Suprapubic skin (tissue), 4 donors: ENCODE results near the gene SYNJ2BP. TPM values are rescaled to one million over a fixed set of nuclear protein-coding genes. Genes with fewer than 3 reads are reported as not detected.
"Not testable (repeated sequence)": the region's sequence is repeated elsewhere in the genome, so short reads cannot be mapped to it uniquely, and the experiment has no call there.

Experiments used
- DNase-seq, 2 donors: peaks; one replicate each; pipeline ENCODE4 v3.0.0-alpha.2; 2019; ENCODE audit warnings: low spot score in 2 of 2
- H3K27ac ChIP-seq: fragments of 200-600 bp; sonication (generic); one replicate; pipeline ENCODE4 v1.5.1; 2019
- H3K27me3 ChIP-seq: fragments of 200-600 bp; sonication (generic); one replicate; pipeline ENCODE4 v1.5.1; 2019
- H3K36me3 ChIP-seq: fragments of 200-600 bp; sonication (generic); one replicate; pipeline ENCODE4 v1.5.1; 2019
- H3K4me1 ChIP-seq: fragments of 200-600 bp; sonication (generic); one replicate; pipeline ENCODE4 v1.5.1; 2019
- H3K4me3 ChIP-seq: fragments of 200-600 bp; sonication (generic); one replicate; pipeline ENCODE4 v1.5.1; 2019; ENCODE audit warnings: mild to moderate bottlenecking
- H3K9me3 ChIP-seq: fragments of 200-600 bp; sonication (generic); one replicate; pipeline ENCODE4 v1.5.1; 2019
- CTCF ChIP-seq, 2 donors: fragments of 200-600 bp in 1 of 2; fragments of 450-650 bp in 1 of 2; sonication (generic) in 1 of 2; IDR thresholded peaks; one replicate each; pipeline ENCODE4 v1.5.1; 2016 to 2019; ENCODE audit warnings: antibody characterized with exemption in 2 of 2, mild to moderate bottlenecking in 1 of 2, moderate library complexity in 1 of 2
- EP300 ChIP-seq: sonication (generic); formaldehyde crosslinking; IDR thresholded peaks from one replicate; pipeline ENCODE4 v1.6.1; 2017; ENCODE audit warnings: antibody characterized with exemption
- POLR2A ChIP-seq, 2 donors: fragments of 450-650 bp; IDR thresholded peaks; one replicate each; pipeline ENCODE4 v1.6.1; 2017; ENCODE audit warnings: antibody characterized with exemption in 2 of 2, mild to moderate bottlenecking in 2 of 2, moderate library complexity in 2 of 2
- POLR2AphosphoS5 ChIP-seq, 3 donors: sonication (generic); formaldehyde crosslinking; IDR thresholded peaks; one replicate each; pipeline ENCODE4 v1.6.1; 2017; ENCODE audit warnings: antibody characterized with exemption in 3 of 3
- WGBS: methylation state at CpG from one replicate; pipeline ENCODE4 v1.1.5; 2018; 5-methylcytosine and 5-hydroxymethylcytosine counted together
- total RNA-seq, 4 donors: library from RNA; depleted of rRNA; stranded (reverse); fragments of >200 nt; gene quantifications; one replicate each; pipeline ENCODE4 v1.1.0, GENCODE V29; 2016

Gene SYNJ2BP
- total RNA-seq, 4 donors from 2014 or later, result 10.1 to 25.9 (median 14.9) TPM

GRCh38 chr14:70441641-70442040, 24.8 kb upstream of the SYNJ2BP start:
- Histone ChIP-seq H3K27me3 (no peaks in the 10 kb centered on the region), H3K4me3 (no peak overlapping the region), H3K27ac (no peak overlapping the region), H3K4me1 (no peaks in the 10 kb centered on the region), H3K9me3 (peaks cover 28% of the 10 kb centered on the region), H3K36me3 (no peaks in the 10 kb centered on the region)
- no peak for DNase-seq
- WGBS, result 50% methylated on average over 3 of the region's 3 CpGs
- no peak for TF ChIP-seq POLR2A (IDR thresholded peaks at IDR 0.05)
- no peak for TF ChIP-seq CTCF (IDR thresholded peaks at IDR 0.05)

GRCh38 chr14:70436867-70437266, 20.0 kb upstream of the SYNJ2BP start:
- Histone ChIP-seq H3K27me3 (no peaks in the 10 kb centered on the region), H3K27ac (no peak overlapping the region), H3K36me3 (no peaks in the 10 kb centered on the region), H3K4me1 (no peaks in the 10 kb centered on the region), H3K4me3 (no peak overlapping the region), H3K9me3 (peaks cover 17% of the 10 kb centered on the region)
- TF ChIP-seq CTCF (IDR thresholded peaks at IDR 0.05) (no peak), POLR2A (IDR thresholded peaks at IDR 0.05) (no peak), EP300 (no peak), POLR2AphosphoS5 (IDR thresholded peaks at IDR 0.05) (no peak)
- no peak for DNase-seq
- WGBS, result 45% methylated on average over 4 of the region's 4 CpGs

GRCh38 chr14:70426555-70426954, 9.7 kb upstream of the SYNJ2BP start:
- not testable (repeated sequence) for H3K27me3 ChIP-seq, H3K4me3 ChIP-seq, H3K36me3 ChIP-seq, DNase-seq, H3K27ac ChIP-seq, H3K4me1 ChIP-seq
- WGBS, result 66% methylated on average over 4 of the region's 4 CpGs
- H3K9me3 ChIP-seq, result peaks cover 13% of the 10 kb centered on the region

- no peak overlapping the region for H3K4me3 ChIP-seq
- no peak for DNase-seq
- H3K27ac ChIP-seq, result no peak overlapping the region
- 0% methylated on average over 1 of the region's 1 CpG for WGBS
- no peaks in the 10 kb centered on the region for H3K27me3 ChIP-seq
- TF ChIP-seq EP300, result no peak
- no peak for TF ChIP-seq POLR2A (IDR thresholded peaks at IDR 0.05)
- no peak for TF ChIP-seq CTCF (IDR thresholded peaks at IDR 0.05)
- TF ChIP-seq POLR2AphosphoS5 (IDR thresholded peaks at IDR 0.05), result no peak
- H3K36me3 ChIP-seq, result no peaks in the 10 kb centered on the region
- H3K9me3 ChIP-seq, result peaks cover 6% of the 10 kb centered on the region
- no peaks in the 10 kb centered on the region for H3K4me1 ChIP-seq
These were observed 8.5 kb upstream of the SYNJ2BP start for GRCh38 chr14:70425354-70425753.

- H3K4me3 ChIP-seq, result no peak overlapping the region
- no peaks in the 10 kb centered on the region for H3K36me3 ChIP-seq
- H3K9me3 ChIP-seq, result peaks cover 6% of the 10 kb centered on the region
- 93% methylated on average over 2 of the region's 2 CpGs for WGBS
- no peak overlapping the region for H3K27ac ChIP-seq
- no peaks in the 10 kb centered on the region for H3K27me3 ChIP-seq
- no peak for DNase-seq
- no peak for TF ChIP-seq POLR2A (IDR thresholded peaks at IDR 0.05)
- TF ChIP-seq POLR2AphosphoS5 (IDR thresholded peaks at IDR 0.05), result no peak
- no peak for TF ChIP-seq EP300
- no peak for TF ChIP-seq CTCF (IDR thresholded peaks at IDR 0.05)
- no peaks in the 10 kb centered on the region for H3K4me1 ChIP-seq
These were observed 5.6 kb upstream of the SYNJ2BP start for GRCh38 chr14:70422538-70422937.

- H3K27me3 ChIP-seq, H3K9me3 ChIP-seq, H3K36me3 ChIP-seq, H3K27ac ChIP-seq, H3K4me1 ChIP-seq, DNase-seq, H3K4me3 ChIP-seq: not testable (repeated sequence)
- 59% methylated on average over 4 of the region's 4 CpGs for WGBS
These were observed 2.5 kb upstream of the SYNJ2BP start for GRCh38 chr14:70419270-70419931.
